Measurements from ENCODE around the gene FAM20C.

FAM20C gene

DNA sequence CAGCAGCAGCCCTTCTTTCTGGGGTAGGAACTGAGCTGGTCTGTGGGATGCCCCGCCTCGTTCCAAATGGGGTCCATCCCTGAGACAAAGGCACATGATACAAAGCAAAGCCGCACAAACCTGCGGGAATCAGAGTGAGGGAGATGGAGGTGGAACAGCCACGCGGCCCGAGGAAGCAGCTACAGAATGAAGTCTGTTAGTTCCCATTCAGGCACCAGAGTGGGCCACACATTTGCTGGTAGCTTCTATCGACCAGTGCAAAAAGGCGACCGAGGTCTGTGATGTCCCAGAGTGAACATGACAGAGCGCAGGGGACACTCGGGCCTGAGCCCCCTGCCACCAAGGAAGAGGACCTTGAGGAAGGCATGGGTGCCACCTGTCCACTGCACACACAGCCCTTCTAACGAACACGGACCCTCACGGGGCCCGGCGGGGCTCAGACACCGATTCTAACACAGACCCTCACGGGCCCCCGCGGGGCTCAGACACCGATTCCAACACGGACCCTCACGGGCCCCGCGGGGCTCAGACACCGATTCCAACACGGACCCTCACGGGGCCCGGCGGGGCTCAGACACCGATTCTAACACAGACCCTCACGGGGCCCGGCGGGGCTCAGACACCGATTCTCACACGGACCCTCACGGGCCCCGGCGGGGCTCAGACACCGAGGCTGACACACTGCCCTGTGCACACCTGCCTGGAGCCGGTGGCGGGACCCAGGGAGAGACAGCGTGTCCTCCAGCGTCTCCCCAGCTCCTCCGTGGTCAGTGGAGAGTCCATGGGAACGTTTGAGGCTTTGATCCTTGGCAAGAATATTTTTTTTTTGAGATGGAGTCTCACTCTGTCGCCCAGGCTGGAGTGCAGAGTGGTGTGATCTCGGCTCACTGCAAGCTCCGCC, 32.8 kb upstream of the FAM20C start:
- DNase-seq, result no peak

- no peak for DNase-seq
Measured at GRCh38 chr7:160958-161725, 31.2 kb upstream of the FAM20C start.

DNA sequence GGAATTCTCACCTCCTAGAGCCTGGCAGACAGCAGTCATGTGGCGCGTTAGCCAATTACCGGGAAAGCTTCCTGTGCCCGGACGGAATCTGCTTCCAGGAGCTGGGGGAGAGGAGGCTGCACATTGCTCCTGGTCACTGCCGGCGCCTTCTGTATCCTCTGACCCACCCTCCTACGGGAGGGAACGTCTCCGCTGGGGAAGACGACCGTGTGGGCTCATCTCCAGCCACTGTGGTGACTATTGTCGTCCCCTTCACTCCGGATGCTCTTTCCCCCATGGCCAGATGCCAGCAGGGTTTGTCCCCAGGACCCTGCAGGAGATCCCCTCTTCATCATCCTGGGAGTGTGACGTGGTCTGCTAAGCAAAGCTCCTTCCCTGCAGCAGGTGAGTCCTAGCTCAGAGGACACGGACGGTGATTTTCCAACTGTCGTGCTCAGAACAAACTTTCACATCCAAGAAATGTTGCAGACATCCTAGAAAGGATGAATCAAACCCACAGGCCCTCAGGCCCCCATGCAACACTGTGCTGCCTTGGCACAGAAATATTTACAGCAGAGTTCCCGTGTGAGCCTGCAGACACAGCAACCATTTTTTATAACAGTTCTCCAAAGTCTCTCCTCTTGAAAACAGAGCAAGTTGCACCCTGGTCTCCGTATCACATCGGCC, 29.6 kb upstream of the FAM20C start:
- DNase-seq, result no peak

GRCh38 chr7:163298-163695, 29.1 kb upstream of the FAM20C start:
- DNase-seq, result no peak

- no peak for DNase-seq
Measured at GRCh38 chr7:163971-164881, 28.1 kb upstream of the FAM20C start.

DNA sequence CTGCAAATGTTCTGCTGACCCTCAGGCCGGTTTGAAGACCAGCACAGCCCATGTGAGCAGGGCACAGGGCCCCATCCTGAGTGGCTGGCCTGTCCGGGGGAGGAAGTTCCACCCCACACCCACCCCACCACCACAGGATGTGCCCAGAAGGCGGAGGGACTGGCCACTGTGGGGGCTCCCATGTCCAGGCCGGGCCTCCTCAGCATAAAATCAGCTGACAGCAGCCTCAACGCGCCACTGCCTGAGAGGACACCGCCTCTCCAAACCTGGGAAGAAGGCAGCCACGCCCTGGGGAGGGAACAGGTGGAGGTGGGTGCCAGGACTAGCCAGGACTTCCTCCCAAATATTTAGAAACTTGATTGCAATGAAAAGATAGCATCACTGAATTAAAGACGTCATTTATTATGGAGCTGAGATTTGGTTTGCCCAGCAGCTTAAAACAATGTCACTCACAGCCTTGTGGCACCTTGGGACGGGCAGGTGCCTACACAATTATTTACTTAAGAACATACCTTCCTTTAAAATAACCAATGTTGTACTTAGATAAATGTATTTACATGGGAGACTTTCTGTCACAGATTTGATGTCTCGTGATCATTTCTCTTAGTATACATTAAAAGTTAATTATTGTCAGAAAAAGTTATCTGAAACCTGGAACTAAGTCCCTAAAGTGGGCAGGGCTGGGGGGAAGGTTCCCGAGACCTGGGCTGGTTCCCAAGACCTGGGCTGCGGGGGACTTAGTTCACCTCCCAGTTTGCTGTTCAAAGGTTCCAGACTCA, 27.3 kb upstream of the FAM20C start:
- no peak for DNase-seq

DNA sequence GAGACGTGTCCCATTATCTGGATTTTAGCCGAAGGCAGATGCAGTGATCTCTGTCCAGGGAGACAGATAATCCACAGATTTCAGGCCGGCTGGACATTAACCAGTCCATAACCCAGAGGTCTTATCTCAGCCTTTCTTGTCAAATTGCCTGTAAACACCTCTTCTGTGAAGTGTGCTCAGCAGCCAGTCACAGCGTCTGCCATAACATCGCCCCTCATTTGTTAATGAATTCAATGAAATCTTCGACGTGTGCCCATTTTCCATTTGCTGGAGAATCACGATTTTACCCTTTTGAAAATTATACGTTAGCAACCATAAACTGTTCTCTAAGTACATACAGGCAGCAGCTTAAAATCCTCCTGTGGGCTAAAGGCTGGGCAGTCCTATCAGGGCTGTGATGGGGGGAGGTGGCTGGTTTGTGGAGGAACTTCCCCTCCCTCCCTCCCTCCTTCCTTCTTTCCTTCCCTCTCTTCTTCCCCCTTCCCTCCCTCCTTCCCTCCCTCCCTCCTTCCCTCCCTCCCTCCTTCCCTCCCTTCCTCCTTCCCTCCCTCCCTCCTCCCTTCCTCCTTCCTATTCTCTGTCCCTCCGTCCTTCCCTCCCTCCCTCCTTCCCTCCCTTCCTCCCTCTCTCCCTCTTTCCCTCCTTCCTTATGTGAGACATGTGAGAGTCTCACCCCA, 26.6 kb upstream of the FAM20C start:
- DNase-seq, result no peak

DNA sequence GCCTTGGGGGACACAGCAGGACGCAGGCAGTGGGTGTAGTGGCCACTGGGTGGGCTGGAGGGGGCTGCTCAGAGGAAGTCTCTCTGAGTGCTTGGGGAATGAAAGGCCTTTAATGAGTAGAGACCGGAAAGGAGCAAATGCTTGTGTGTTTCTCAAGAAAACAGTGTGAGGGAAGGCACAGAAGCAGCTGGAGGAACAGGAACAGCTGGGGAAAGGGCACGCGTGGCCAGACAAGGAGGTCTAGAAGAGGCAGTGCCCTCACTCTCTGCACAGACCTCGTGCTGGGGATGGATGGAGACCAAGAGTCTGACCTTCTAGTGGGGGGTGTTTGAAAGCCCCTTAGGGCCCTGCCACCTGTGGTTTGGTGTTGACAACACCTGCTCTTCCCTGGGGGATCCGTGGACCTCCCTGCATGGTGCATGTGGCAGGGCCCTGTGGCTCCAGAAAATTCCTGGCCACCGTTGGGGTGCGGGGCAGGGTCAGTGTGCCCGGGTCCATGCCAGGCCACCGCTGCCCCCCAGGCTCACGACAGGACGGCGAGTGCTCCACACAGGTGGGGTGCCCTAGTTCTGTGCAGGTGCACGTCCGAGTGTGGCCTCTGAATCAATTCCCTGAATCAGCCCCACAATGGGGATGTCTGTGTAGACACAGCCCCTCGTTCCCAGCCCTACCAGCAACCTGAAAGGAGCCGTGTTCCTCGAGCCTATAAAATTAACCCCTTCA, 25.9 kb upstream of the FAM20C start:
- no peak for DNase-seq

DNA sequence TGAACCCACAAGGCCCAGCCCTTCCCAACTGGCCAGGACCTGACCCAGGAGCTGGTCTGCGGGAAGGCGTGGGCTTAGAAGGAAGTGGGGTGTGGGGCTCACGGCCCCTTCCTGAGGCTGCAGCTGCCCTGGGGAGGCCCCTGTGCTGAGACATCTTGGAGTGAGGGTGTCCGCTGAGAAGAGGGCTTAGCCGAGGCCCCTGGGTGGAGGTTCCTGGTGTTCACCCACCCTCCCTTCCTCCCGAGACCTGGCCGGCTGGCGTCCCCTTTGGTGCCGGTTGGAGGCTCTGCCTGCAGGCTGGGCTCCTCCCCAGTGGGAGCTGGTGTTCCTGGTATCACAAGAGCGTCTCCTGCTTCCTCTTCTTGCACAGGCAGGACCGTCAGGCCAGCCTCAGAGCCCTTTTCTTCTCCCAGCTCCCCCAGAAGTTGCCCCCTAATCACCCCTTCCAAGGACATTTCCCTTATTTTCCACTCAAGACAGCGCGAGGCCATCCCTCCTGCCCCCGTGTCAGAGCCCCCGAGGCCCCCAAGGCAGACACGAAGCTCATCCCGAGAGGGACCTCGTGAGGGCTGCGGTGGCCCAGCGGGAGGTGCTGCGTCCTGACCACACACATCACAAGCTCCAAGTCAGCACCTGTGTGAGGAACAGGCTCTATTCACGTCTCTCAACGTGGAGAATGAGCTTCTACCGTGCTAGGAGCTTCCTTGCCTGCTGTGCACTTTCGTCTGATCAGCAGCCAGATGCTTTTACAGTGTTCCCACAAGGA, 25.1 kb upstream of the FAM20C start:
- DNase-seq, result no peak

DNA sequence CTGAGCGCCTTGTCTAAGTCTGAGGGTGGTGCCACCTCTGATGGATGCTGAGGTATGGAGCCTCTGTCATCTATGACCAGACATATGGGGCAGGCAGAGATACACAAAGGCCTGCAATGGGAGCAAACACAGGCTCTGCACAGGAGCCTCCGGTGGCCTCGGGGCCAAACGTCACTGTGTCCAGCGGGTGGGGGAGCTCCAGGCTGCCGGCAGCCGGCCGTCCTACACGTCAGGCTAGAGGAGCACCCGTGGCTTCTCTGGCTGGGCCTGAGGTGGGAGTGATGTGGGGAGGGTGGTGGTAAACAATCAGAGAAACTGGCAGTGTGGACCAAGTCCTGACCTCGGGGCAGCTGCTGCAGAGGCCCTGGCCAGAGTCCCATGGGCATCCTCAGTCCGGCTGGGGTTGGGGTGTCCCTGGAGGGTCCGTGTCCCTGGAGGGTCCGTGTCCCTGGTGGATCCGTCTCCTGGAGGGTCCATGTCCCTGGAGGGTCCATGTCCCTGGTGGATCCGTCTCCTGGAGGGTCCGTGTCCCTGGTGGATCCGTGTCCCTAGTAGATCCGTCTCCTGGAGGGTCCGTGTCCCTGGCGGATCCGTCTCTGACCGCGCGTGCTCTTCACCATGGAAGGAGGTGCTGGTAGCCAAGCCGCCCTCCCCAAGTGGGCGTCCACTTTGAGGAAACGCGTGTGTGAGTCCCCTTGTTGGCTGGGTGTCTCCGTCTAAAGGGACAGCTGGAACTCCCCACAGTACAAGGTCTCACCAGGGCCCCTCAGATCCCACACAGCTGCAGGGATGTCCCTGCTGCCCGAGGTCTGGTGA, 24.2 kb upstream of the FAM20C start:
- DNase-seq, result no peak

GRCh38 chr7:169276-170172, 22.8 kb upstream of the FAM20C start:
- no peak for DNase-seq

- no peak for DNase-seq
Measured at GRCh38 chr7:170551-171363, 21.6 kb upstream of the FAM20C start.

GRCh38 chr7:171364-171904, 20.9 kb upstream of the FAM20C start:
- DNase-seq, result no peak

GRCh38 chr7:171912-172515, 20.4 kb upstream of the FAM20C start:
- DNase-seq, result no peak

- no peak for DNase-seq
Measured at GRCh38 chr7:173209-173918, 19.0 kb upstream of the FAM20C start.

Data from stimulated activated CD4-positive, alpha-beta T cell treated with anti-CD3 and anti-CD28 coated beads, Interleukin-12 subunit alpha, Interleukin-12 subunit beta, amount 100 ng/mL, for 4 hours (primary cell).